ENCODE data around the gene ITGA6. TPM values are rescaled to one million over a fixed set of nuclear protein-coding genes. Genes with fewer than 3 reads are reported as not detected.

The ITGA6 gene
- total and polyA plus RNA-seq, 5 donors from 2014 or later = 39.2 to 68.5 (median 50.3) TPM

DNA sequence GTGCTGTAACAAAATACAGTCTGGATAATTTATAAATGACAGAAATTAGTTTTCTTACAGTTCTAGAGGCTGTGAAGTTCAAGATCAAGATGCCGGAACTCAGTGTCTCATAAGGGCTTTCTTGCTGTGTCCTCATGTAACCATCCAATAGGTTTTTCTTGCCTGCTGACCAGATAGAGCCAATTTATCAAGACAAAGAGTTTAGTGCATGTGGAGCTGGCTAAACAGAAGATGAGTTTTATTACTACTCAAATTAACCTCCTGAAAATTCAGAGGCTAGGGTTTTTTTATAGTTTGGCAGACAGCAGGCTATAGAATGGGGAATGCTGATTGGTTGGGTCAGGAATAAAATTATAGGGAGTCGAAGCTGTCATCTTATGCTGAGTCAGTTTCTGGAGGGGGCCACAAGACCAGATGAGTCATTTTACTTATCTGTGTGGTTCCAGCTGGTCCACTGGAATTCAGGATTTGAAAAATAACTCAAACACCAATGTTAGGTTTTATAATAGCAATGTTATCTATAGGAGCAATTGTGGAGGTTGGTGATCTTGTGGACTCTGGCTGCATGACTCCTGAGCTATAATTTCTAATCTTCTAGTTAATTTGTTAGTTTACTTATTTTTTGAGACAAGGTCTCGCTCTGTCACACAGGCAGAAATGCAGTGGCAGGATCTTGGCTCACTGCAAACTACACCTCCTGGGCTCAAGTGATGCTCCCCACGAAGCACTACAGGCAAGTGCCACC lies 125.3 kb downstream of the ITGA6 start:
- no peak for ATAC-seq (ENCODE audit: low read depth in 2 of 2)
- peaks cover 15% of the 10 kb centered on the region for H3K36me3 Mint-ChIP-seq
- peak overlapping the region in 1 of 3 donors; percentile 44 for H3K27ac Mint-ChIP-seq
- H3K27me3 Mint-ChIP-seq = no peaks in the 10 kb centered on the region
- H3K4me3 ChIP-seq (ENCODE audit: low read depth, low read length) = no peak overlapping the region
- peaks cover 33 to 75% (median 57%) of the 10 kb centered on the region in 4 donors for H3K4me1 Mint-ChIP-seq
- peak overlapping the region in 3 of 4 donors; percentile 16 to 100 (median 28) for H3K4me3 Mint-ChIP-seq
- no peaks in the 10 kb centered on the region for H3K27me3 ChIP-seq (ENCODE audit: control insufficient read depth, insufficient read depth, low read length)
- no peak for DNase-seq
- peaks cover 5% of the 10 kb centered on the region for H3K36me3 ChIP-seq (ENCODE audit: control insufficient read depth, insufficient read depth, low read length)
- H3K27ac ChIP-seq (ENCODE audit: insufficient read depth, low read length, poor library complexity, severe bottlenecking) = no peak overlapping the region
- peaks cover 0 to 7% (median 0%) of the 10 kb centered on the region in 7 donors for H3K9me3 Mint-ChIP-seq
- H3K9me3 ChIP-seq (ENCODE audit: control insufficient read depth in 2 of 2, low read length in 2 of 2) = peaks cover 0 to under 1% of the 10 kb centered on the region in 2 experiments
- H3K4me1 ChIP-seq (ENCODE audit: control insufficient read depth, insufficient read depth, low read length, poor library complexity, severe bottlenecking) = peaks cover 47% of the 10 kb centered on the region

DNA sequence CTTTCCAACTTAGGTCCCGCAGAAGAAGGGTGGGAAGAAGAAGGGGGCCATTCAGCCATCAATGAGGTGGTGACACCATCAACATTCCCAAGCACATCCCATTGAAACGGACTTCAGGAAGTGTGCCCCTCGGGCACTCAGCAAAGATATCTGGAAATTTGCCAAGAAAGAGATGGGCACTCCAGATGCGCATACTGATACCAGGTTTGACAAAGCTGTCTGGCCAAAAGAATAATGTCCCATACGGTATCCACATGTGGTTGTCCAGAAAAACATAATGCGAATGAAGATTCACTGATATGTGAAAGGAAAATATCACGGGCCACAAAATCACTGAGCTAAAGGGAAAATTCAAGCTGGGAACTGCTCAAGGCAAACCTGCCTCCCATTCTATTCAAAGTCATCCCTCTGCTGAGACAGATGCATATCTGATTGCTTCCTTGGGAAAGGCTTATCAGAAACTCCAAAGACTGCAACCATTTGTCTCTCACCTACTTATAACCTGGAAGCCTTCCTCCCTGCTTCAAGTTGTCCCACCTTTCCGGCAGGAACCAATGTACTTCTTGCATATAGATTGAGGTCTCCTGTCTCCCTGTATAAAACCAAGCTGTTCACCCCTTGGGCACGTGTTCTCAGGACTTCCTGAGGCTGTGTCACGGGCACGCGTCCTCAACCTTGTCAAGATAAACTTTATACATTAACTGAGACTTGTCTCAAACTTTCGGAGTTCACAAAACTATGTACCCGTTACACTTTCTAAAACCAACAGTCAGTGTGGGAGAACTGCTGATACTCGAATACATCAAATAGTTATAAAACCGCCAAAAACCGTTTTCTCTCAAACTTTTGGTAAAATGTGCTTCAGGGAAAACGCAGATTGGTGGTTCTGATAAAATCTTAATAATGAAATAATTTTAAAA lies 127.2 kb downstream of the ITGA6 start:
- Histone ChIP-seq H3K4me1 (ENCODE audit: control insufficient read depth, insufficient read depth, low read length, poor library complexity, severe bottlenecking) (peaks cover 51% of the 10 kb centered on the region), H3K9me3 (ENCODE audit: control insufficient read depth in 2 of 2, low read length in 2 of 2) (no peaks in the 10 kb centered on the region), H3K36me3 (ENCODE audit: control insufficient read depth, insufficient read depth, low read length) (peaks cover 9% of the 10 kb centered on the region), H3K27me3 (ENCODE audit: control insufficient read depth, insufficient read depth, low read length) (no peaks in the 10 kb centered on the region), H3K4me3 (ENCODE audit: low read depth, low read length) (peak overlapping the region; percentile 84), H3K27ac (ENCODE audit: insufficient read depth, low read length, poor library complexity, severe bottlenecking) (peak overlapping the region; percentile 90)
- H3K4me1 Mint-ChIP-seq = peaks cover 39 to 83% (median 57%) of the 10 kb centered on the region in 4 donors
- H3K9me3 Mint-ChIP-seq = peaks cover 0 to 5% (median 0%) of the 10 kb centered on the region in 7 donors
- ATAC-seq (ENCODE audit: low read depth in 2 of 2) (no peak), DNase-seq (peak in 1 of 3 donors; percentile 50)
- H3K36me3 Mint-ChIP-seq = peaks cover 12% of the 10 kb centered on the region
- no peaks in the 10 kb centered on the region for H3K27me3 Mint-ChIP-seq
- H3K4me3 Mint-ChIP-seq = peak overlapping the region; percentile 95 to 100 (median 97)
- peak overlapping the region; percentile 44 to 93 (median 68) for H3K27ac Mint-ChIP-seq

DNA sequence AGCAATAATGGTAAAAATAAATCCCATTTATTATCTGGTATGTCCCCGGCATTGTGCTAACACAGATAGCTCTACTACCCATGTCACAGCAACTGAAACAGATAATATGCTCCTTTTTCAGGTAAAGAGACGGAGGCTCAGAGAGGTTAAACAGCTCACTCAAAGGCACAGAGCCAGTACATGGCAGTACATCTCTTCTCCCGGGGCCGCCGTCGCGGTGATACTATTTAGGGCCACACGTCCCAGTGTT lies 127.8 kb downstream of the ITGA6 start:
- Histone ChIP-seq H3K27ac (ENCODE audit: insufficient read depth, low read length, poor library complexity, severe bottlenecking) (peak overlapping the region; percentile 90), H3K9me3 (ENCODE audit: control insufficient read depth in 2 of 2, low read length in 2 of 2) (no peaks in the 10 kb centered on the region), H3K36me3 (ENCODE audit: control insufficient read depth, insufficient read depth, low read length) (peaks cover 14% of the 10 kb centered on the region), H3K27me3 (ENCODE audit: control insufficient read depth, insufficient read depth, low read length) (no peaks in the 10 kb centered on the region), H3K4me1 (ENCODE audit: control insufficient read depth, insufficient read depth, low read length, poor library complexity, severe bottlenecking) (peaks cover 49% of the 10 kb centered on the region), H3K4me3 (ENCODE audit: low read depth, low read length) (peak overlapping the region; percentile 84)
- peaks cover 12% of the 10 kb centered on the region for H3K36me3 Mint-ChIP-seq
- ATAC-seq (ENCODE audit: low read depth in 2 of 2) (peak; percentile 6 to 16), DNase-seq (no peak)
- peak overlapping the region; percentile 95 to 100 (median 97) for H3K4me3 Mint-ChIP-seq
- no peaks in the 10 kb centered on the region for H3K27me3 Mint-ChIP-seq
- H3K9me3 Mint-ChIP-seq = peaks cover 0 to 5% (median 0%) of the 10 kb centered on the region in 7 donors
- H3K4me1 Mint-ChIP-seq = peaks cover 34 to 79% (median 52%) of the 10 kb centered on the region in 4 donors
- peak overlapping the region; percentile 84 to 98 (median 93) for H3K27ac Mint-ChIP-seq

Other genes with a start within 250 kb of the ITGA6 start
- 53.0 TPM for gene PDK1, start 128.5 kb downstream of the ITGA6 start, total RNA-seq
- 10 to 100 TPM; 41.0 to 58.5 (median 54.7) TPM for gene PDK1, start 128.5 kb downstream of the ITGA6 start, polyA plus RNA-seq